ENCODE data around the gene MTR.

DNA sequence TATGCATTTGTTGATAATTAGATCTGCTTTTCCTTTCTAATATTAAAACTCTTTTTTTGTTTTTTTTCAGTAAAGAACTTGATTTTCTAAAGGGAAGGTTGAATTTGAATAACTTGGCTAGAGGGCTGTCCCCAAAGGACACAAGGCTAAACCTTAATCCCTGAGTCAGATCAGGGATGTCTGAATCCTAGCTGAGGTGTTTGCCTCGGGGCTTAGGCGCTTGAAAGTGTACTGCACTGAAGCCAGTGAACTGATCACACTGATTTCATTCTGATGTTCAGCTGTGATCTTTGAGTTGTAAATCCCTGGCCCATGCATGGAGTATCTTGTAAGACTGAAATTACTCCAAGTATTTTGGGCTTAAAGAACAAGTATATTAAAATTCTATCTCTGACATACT is 42.8 kb downstream of the MTR start:
- TF ChIP-seq, protein P1, sequence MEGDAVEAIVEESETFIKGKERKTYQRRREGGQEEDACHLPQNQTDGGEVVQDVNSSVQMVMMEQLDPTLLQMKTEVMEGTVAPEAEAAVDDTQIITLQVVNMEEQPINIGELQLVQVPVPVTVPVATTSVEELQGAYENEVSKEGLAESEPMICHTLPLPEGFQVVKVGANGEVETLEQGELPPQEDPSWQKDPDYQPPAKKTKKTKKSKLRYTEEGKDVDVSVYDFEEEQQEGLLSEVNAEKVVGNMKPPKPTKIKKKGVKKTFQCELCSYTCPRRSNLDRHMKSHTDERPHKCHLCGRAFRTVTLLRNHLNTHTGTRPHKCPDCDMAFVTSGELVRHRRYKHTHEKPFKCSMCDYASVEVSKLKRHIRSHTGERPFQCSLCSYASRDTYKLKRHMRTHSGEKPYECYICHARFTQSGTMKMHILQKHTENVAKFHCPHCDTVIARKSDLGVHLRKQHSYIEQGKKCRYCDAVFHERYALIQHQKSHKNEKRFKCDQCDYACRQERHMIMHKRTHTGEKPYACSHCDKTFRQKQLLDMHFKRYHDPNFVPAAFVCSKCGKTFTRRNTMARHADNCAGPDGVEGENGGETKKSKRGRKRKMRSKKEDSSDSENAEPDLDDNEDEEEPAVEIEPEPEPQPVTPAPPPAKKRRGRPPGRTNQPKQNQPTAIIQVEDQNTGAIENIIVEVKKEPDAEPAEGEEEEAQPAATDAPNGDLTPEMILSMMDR (IDR thresholded peaks at IDR 0.05): no peak
- TF ChIP-seq ZFX (IDR thresholded peaks at IDR 0.05; ENCODE audit: borderline replicate concordance): no peak
